Measurements from ENCODE around the gene GBF1.

The GBF1 gene

GRCh38 chr10:102409604-102410428 is 164.5 kb downstream of the GBF1 start:
- no peak for DNase-seq (ENCODE audit: low read depth)

GRCh38 chr10:102410429-102411073 is 165.2 kb downstream of the GBF1 start:
- peak; percentile 40 for DNase-seq (ENCODE audit: low read depth)

- DNase-seq (ENCODE audit: low read depth), result no peak
Measured at GRCh38 chr10:102411341-102412255, 166.3 kb downstream of the GBF1 start.

- no peak for DNase-seq (ENCODE audit: low read depth)
Measured at GRCh38 chr10:102412293-102412692, 167.0 kb downstream of the GBF1 start.

GRCh38 chr10:102413053-102413705 is 167.8 kb downstream of the GBF1 start:
- no peak for DNase-seq (ENCODE audit: low read depth)

- DNase-seq (ENCODE audit: low read depth), result no peak
Measured at GRCh38 chr10:102413806-102414561, 168.7 kb downstream of the GBF1 start.

GRCh38 chr10:102414749-102415148 is 169.4 kb downstream of the GBF1 start:
- DNase-seq (ENCODE audit: low read depth), result no peak

GRCh38 chr10:102416283-102416682 is 171.0 kb downstream of the GBF1 start:
- DNase-seq (ENCODE audit: low read depth), result no peak

GRCh38 chr10:102416695-102417094 is 171.4 kb downstream of the GBF1 start:
- no peak for DNase-seq (ENCODE audit: low read depth)

GRCh38 chr10:102418622-102419268 is 173.4 kb downstream of the GBF1 start, which contains the start of gene PSD:
TSS of gene PSD (minus strand) at chr10:102418785. CDS start at chr10:102417038, 1,747 bp downstream.
- no peak for DNase-seq (ENCODE audit: low read depth)

- DNase-seq (ENCODE audit: low read depth), result no peak
Measured at GRCh38 chr10:102419269-102420180, 174.2 kb downstream of the GBF1 start.

- DNase-seq (ENCODE audit: low read depth), result no peak
Measured at GRCh38 chr10:102420181-102420713, 174.9 kb downstream of the GBF1 start.

GRCh38 chr10:102420714-102421506 is 175.6 kb downstream of the GBF1 start, which contains the start of gene FBXL15:
TSS of gene FBXL15 (plus strand) at chr10:102420836. CDS start at chr10:102421130, 294 bp downstream.
- peak; percentile 93 for DNase-seq (ENCODE audit: low read depth)

- no peak for DNase-seq (ENCODE audit: low read depth)
Measured at GRCh38 chr10:102421507-102421756, 176.1 kb downstream of the GBF1 start.

GRCh38 chr10:102421757-102422512 is 176.6 kb downstream of the GBF1 start:
- no peak for DNase-seq (ENCODE audit: low read depth)

GRCh38 chr10:102422545-102423129 is 177.3 kb downstream of the GBF1 start:
- DNase-seq (ENCODE audit: low read depth), result peak; percentile 61

GRCh38 chr10:102423372-102423968 is 178.1 kb downstream of the GBF1 start:
- DNase-seq (ENCODE audit: low read depth), result no peak

Data from amniotic epithelial cell (primary cell).